ENCODE results near the gene KMT5C.

KMT5C gene

DNA sequence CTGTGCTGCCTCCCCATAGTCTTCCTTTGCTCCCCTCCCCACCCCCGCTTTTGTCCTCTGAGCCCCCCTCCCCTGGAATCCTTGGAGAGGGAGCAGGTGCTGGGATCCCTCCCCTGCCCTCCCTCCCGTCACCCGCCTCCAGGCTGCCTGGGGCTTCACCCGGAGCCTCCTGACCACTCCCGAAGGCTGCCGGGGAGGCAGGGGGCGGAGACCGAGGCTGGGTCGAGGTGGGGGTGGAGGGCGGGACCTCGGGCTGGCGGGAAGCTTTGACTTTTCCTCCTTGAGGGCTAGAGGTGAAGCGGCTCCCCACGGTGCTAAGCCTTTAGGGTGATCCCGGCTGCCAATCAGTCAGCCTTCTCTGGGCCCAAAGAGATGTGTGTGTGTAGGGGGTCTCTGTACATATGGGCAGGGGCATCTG lies 1.5 kb downstream of the KMT5C start:
- peak overlapping the region; percentile 88 for H3K4me3 ChIP-seq (ENCODE audit: low read depth, low read length)
- H3K4me1 ChIP-seq (ENCODE audit: control insufficient read depth, insufficient read depth, low read length), result peaks cover 16% of the 10 kb centered on the region
- H3K9me3 ChIP-seq (ENCODE audit: control insufficient read depth, insufficient read depth, low read depth, low read length), result no peaks in the 10 kb centered on the region
- peaks cover 3 to 46% of the 10 kb centered on the region in 2 experiments for H3K36me3 ChIP-seq (ENCODE audit: control insufficient read depth in 2 of 2, insufficient read depth in 1 of 2, low read length in 2 of 2)
- TF ChIP-seq ZBTB48 (tag by site-specific recombination; IDR thresholded peaks at IDR 0.05) (no peak), ZNF274 (IDR thresholded peaks at IDR 0.05; ENCODE audit: low read length) (no peak), ZNF274 (tag by site-specific recombination; IDR thresholded peaks at IDR 0.05; ENCODE audit: borderline replicate concordance) (no peak), ZNF473 (tag by site-specific recombination; IDR thresholded peaks at IDR 0.05) (no peak), IKZF3 (tag by site-specific recombination; IDR thresholded peaks at IDR 0.05) (peak; percentile 33; the same call in 1 of the 2 replicates), ZNF394 (tag by site-specific recombination; IDR thresholded peaks at IDR 0.05; ENCODE audit: borderline replicate concordance) (no peak), KLF7 (tag by site-specific recombination; IDR thresholded peaks at IDR 0.05; ENCODE audit: borderline replicate concordance) (no peak), ZNF2 (tag by site-specific recombination; IDR thresholded peaks at IDR 0.05) (no peak), MZF1 (tag by site-specific recombination; IDR thresholded peaks at IDR 0.05; ENCODE audit: borderline replicate concordance) (no peak), ZFP37 (tag by site-specific recombination; IDR thresholded peaks at IDR 0.05) (no peak), ZNF777 (tag by site-specific recombination; IDR thresholded peaks at IDR 0.05; ENCODE audit: borderline replicate concordance) (no peak), HOXA7 (CRISPR knock-in tag; IDR thresholded peaks at IDR 0.05; ENCODE audit: borderline replicate concordance) (no peak), ZBTB21 (tag by site-specific recombination; IDR thresholded peaks at IDR 0.05) (no peak), AEBP2 (tag by site-specific recombination; IDR thresholded peaks at IDR 0.05; ENCODE audit: borderline replicate concordance) (no peak), ZSCAN30 (tag by site-specific recombination; IDR thresholded peaks at IDR 0.05) (no peak), ZNF335 (tag by site-specific recombination; conservative IDR thresholded peaks at IDR 0.05) (no peak), ZNF223 (tag by site-specific recombination; IDR thresholded peaks at IDR 0.05) (no peak), ZSCAN5A (tag by site-specific recombination; IDR thresholded peaks at IDR 0.05) (no peak), ZNF521 (tag by site-specific recombination; IDR thresholded peaks at IDR 0.05) (no peak), ZNF664 (tag by site-specific recombination; IDR thresholded peaks at IDR 0.05) (no peak), ZNF76 (tag by site-specific recombination; IDR thresholded peaks at IDR 0.05; ENCODE audit: borderline replicate concordance, low read depth) (no peak), ZNF654 (tag by site-specific recombination; IDR thresholded peaks at IDR 0.05; ENCODE audit: low read depth) (no peak), SP2 (tag by site-specific recombination; IDR thresholded peaks at IDR 0.05) (peak; percentile 72), ZFP3 (tag by site-specific recombination; IDR thresholded peaks at IDR 0.05; ENCODE audit: low read depth) (no peak), ZNF155 (tag by site-specific recombination; IDR thresholded peaks at IDR 0.05) (no peak), KLF1 (tag by site-specific recombination; IDR thresholded peaks at IDR 0.05) (peak; percentile 20; the same call in 1 of the 2 replicates), ZNF16 (tag by site-specific recombination; IDR thresholded peaks at IDR 0.05; ENCODE audit: low read depth) (no peak), ZNF341 (tag by site-specific recombination; IDR thresholded peaks at IDR 0.05; ENCODE audit: low read depth) (0 out of 2 replicates have a peak, but pooled peaks have one; percentile 3)
- TF ChIP-seq, protein P1, sequence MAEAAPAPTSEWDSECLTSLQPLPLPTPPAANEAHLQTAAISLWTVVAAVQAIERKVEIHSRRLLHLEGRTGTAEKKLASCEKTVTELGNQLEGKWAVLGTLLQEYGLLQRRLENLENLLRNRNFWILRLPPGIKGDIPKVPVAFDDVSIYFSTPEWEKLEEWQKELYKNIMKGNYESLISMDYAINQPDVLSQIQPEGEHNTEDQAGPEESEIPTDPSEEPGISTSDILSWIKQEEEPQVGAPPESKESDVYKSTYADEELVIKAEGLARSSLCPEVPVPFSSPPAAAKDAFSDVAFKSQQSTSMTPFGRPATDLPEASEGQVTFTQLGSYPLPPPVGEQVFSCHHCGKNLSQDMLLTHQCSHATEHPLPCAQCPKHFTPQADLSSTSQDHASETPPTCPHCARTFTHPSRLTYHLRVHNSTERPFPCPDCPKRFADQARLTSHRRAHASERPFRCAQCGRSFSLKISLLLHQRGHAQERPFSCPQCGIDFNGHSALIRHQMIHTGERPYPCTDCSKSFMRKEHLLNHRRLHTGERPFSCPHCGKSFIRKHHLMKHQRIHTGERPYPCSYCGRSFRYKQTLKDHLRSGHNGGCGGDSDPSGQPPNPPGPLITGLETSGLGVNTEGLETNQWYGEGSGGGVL (tag by site-specific recombination; IDR thresholded peaks at IDR 0.05), result peak; percentile 93
- peak overlapping the region; percentile 89 for H3K27ac ChIP-seq (ENCODE audit: extremely low read depth, low read depth, low read length)
- ChIA-PET POLR2A (interaction anchor here (0.5 to 1.3 kb wide), 9 partner anchors 8 to 313 kb away, joined by 3 to 7 read pairs (median 3); no protein-coding TSS in a partner anchor), CTCF (no interaction called here)
